Activated naive CD4-positive, alpha-beta T cell treated with anti-CD3 and anti-CD28 coated beads, Interleukin-2, amount 50 U/mL, for 16 hours (primary cell): ENCODE measurements around the gene MRPL38.
"Not testable (repeated sequence)": the region's sequence is repeated elsewhere in the genome, so short reads cannot be mapped to it uniquely, and the experiment has no call there.

ENCODE experiments used
- DNase-seq: peaks from one replicate; pipeline ENCODE4 v3.0.0-alpha.2; 2020

Gene MRPL38

GRCh38 chr17:75875182-75875939 lies 29.3 kb downstream of the MRPL38 start:
- DNase-seq, result no peak

DNA sequence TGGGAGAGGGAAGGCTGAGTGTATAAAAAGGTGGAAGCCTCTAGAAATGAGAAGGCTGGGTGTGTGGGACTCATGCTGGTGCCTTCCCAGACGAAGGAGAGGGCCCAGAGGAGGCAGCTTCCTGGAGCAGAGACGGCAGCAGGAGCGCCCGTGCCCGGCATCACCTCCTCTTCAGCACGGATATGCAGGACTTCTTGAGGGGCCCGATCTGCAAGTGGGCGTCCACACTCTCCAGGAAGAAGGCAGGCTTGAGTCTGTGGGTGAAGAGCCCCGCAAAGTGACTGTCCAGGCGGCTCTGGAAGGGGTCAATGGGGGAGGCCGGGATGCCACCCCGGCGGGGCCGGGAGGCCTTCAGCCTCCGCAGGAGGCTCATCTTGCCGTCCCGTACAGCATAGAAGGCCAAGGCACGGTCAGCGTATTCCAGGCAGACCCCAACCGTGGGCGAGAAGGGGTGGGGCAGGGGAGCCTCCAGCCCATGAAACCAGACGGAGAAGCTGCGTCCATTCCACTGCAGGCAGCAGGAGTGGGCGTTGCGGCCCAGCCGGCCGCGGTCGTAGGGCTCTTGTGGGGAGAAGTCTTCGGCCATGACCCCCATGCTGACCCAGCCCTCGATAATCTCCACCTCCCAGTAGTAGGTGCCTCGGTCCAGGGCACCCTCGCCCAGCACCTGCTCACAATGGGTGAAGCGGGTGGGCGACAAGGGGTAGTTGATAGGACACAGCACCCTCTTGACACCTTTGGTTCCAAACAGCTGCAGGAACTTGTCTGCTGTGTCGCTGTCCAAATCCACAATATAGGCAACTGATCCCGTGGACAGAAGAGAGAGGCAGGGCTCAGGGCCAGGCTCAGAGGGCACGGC lies 30.1 kb downstream of the MRPL38 start:
- no peak for DNase-seq

DNA sequence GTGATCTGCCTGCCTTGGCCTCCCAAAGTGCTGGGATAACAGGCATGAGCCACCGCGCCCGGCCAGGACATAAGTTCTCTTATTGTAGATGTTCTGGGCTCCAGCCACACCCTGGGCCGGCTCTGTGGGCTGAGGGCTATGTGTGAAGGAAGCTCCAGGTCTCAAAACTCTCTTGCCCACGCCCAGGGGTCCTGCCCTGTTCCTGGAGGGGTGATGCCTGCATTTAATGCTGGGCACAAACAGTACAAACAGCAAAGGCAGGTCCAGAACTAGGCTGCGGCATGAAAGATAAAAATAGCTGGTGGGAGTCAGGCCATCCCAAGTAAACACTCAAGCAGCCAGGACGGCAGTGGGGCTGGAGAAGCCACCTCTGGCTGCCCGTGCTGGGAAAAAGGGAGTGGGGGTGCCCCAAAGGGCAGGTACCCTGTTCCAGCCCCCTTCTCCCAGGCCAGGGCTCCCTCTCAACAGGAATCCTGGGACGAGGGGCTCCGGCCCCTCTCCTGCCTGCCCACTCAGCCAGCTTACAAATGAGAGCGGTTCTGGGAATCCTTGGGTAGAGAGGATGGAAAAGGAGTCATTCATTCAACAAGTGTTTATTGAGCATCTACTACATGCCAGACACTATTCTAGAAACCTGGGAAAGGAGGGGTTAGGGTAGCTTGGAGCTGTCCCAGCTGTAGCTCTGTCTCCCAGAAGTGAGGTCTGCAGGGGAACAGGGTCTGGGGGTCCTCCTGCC lies 30.9 kb downstream of the MRPL38 start:
- no peak for DNase-seq

GRCh38 chr17:75872434-75873351 lies 32.0 kb downstream of the MRPL38 start:
- DNase-seq, result peak; percentile 26

DNA sequence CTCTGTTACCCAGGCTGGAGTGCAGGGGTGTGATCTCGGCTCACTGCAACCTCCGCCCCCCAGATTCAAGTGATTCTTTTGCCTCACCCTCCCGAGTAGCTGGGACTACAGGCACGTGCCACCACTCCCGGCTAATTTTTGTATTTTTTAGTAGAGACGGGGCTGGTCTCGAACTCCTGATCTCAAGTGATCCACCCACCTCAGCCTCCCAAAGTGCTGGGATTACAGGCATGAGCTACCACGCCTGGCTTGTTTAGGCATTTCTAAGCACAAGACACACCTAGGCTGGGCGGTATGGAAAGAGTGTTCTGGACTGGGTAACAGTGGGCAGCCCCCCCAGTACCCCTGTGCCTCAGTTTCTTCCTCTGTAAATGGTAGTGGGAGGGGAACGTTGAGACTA lies 34.5 kb downstream of the MRPL38 start:
- DNase-seq, result not testable (repeated sequence)

- DNase-seq, result no peak
Observed at GRCh38 chr17:75869282-75870141, 35.2 kb downstream of the MRPL38 start.

DNA sequence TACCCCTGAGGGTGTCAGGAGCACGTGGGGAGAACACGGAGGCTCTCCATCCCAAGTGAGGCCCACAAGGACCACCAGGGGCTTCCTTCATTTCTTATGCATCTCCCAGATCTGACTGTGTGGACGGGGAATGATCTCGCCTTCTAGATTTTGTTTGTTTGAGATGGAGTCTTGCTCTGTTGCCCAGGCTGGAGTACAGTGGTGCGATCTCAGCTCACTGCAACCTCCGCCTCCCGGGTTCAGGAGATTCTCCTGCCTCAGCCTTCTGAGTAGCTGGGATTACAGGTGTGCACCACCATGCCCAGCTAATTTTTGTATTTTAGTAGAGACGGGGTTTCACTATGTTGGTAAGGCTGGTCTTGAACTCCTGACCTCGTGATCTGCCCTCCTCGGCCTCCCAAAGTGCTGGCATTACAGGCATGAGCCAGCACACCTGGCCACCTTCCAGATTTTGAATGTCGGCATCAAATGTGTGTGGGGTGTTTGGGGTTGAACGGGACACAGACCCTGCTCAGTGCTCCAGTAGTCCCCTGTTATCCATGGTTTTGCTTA lies 35.9 kb downstream of the MRPL38 start:
- DNase-seq, result not testable (repeated sequence)

DNA sequence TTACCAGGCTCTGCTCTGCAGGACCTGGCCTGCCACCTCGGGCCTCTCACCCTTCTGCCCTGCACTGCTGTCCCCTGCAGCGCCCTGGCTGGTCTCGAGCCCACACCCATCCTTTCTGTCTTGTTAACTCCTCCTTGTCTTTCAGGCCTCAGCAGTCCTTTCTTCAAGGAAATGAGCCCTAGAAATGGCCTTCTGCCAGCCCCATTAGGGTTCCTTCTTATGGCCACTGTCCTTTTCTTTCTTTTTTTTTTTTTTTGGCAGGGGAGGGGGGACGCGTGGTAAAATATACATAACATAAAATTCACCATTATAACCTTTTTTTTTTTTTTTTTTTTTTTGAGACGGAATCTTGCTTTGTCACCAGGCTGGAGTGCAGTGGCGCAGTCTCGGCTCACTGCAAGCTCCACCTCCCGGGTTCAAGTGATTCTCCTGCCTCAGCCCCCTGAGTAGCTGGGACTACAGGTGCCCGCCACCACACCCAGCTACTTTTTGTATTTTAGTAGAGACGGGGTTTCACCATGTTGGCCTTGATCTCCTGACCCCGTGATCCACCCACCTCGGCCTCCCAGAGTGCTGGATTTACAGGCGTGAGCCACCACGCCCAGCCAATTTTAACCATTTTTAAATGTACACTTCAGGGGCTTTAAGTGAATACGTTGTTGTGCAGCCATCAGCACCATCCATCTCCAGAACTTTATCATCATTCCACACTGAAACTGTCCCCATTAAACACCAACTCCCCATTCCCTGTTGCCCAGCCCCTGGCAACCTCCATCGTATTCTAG lies 39.1 kb downstream of the MRPL38 start:
- not testable (repeated sequence) for DNase-seq

DNA sequence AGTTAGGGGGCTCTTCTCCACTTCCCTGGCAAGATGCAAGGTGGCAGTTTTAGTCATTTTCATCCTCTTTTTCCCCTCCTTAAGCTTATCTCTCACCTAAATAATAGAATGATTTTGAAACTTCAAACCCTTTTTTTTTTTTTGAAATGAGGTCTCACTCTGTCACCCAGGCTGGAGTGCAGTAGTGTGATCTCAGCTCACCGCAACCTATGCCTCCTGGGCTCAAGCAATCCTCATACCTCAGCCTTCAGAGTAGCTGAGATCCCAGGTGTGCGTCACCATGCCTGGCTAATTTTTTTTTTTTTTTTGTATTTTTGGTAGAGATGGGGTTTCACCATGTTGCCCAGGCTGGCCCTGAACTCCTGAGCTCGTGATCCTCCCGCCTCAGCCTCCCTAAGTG lies 39.8 kb downstream of the MRPL38 start:
- DNase-seq, result not testable (repeated sequence)

GRCh38 chr17:75864448-75864871 lies 40.2 kb downstream of the MRPL38 start:
- no peak for DNase-seq

DNA sequence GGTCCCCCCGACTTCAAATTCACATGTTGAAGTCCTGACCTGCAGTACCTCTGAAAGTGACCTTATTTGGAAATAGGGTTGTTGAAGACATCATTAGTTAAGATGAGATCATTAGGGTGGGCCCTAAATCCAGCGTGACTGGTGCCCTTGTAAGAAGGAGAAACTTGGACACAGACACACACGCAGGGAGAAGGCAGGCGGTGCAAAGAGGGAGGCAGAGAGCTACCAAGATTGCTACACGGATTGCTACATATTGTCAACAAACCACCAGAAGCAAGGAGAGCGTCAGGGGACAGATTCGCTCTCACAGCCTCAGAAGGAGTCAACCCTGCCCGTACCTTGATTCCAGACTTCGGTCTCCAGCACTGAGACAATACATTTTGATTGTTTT lies 42.8 kb downstream of the MRPL38 start:
- DNase-seq, result no peak

DNA sequence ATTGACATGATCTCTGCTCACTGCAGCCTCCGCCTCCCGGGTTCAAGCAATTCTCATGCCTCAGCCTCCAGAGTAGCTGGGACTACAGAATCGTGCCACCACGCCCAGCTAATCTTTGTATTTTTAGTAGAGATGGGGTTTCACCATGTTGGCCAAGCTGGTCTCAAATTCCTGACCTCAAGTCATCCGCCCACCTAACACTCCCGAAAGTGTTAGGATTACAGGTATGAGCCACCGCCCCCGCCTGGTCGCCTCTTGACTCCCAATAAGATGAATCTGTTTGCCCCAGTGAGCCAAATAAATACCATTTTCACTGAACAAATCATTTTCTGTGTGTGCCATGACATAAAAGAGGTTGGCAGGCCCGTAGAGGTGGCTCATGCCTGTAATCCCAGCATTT lies 45.3 kb downstream of the MRPL38 start:
- not testable (repeated sequence) for DNase-seq

DNA sequence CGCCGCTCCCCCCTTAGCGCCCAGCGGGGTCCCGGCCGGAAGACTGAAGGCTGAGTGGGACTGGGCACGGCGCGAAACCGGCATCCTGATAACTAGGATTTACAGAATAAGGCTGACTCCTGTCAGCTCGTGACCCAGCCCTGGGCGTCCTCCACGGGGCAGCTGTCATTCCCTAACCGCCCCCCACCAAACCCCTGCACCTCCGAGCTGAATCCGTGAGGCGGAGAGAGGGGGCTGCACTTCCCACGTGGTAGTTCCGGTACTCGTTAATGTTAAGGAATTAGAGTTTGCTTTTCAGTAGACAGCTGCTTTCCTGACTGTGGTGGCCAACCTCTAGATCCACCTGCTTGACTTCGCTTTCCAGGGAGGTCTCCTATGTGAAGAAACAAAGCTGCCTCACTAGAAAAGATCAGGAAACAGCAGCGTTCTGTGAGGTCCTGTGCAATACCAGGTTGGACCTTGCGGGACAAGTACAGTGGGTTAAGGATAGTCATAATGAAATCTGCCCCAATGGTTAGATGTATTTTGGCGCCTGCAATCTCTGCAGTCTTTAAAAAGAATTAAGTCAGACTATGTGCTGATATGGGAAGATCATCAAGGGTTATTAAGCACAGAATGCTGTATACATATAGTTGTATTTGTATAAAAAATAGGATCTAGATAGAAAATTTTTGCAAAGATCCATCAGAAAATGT lies 48.5 kb downstream of the MRPL38 start:
- DNase-seq, result no peak

DNA sequence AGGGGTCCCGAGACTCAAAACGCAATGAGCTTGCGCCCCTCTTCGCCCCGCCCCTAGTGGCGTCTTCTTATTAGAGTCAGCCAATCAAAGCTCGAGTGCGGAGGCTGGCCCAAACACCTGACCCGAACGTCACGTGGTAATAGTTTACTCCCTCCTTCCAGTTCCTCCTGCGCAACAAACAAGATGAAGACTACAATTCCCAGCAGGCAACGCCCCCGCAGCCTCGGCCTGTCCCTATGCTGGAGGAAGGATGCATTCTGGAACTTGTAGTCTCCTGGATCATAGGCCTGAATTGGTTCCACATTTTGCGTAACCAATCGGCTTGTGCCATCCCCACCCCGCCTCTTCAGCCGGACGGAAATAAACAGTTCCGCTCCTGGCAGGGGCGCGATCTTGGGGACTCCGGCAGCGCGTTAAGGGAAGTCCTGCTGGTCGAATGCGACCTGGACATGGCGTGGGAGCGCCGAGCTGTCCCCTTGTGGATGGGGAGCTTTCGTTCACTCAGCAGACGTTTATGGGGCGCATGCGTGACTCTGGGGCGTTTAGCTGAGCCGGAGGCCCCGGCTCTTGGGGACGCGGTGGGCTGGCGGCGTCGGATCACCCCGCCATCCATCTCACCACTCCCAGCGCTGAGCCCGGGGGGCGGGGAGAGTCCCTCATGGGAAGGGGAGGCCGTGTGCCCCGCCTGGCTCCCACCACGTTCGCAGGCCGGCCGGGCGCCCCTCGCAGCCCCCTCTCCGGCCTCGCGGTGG lies 49.2 kb downstream of the MRPL38 start, which contains the start of gene WBP2:
TSS of gene WBP2 (minus strand) at position 26 of the 752 bp plus-strand sequence. CDS start 38 bp downstream, outside the sequence.
- DNase-seq, result peak; percentile 98

GRCh38 chr17:75854881-75855309 lies 49.8 kb downstream of the MRPL38 start:
- no peak for DNase-seq

GRCh38 chr17:75854101-75854748 lies 50.5 kb downstream of the MRPL38 start:
- DNase-seq, result no peak

GRCh38 chr17:75853433-75853832 lies 51.3 kb downstream of the MRPL38 start:
- no peak for DNase-seq

GRCh38 chr17:75851693-75851991 lies 53.0 kb downstream of the MRPL38 start:
- DNase-seq, result not testable (repeated sequence)
